MM.1S (cell line): ENCODE results near the gene WDR77.

Experiments used
- CTCF ChIP-seq: fragments of 300-600 bp; sonication (generic); IDR thresholded peaks from 2 replicates; pipeline ENCODE4 v1.5.1; 2016; ENCODE audit warnings: antibody characterized with exemption, low read length, mixed read lengths
- EZH2 ChIP-seq: fragments of 300-600 bp; sonication (generic); optimal IDR thresholded peaks from 2 replicates; pipeline ENCODE3; 2017; ENCODE audit warnings: low read depth, mild to moderate bottlenecking, antibody characterized with exemption, low read length, mixed read lengths

GRCh38 chr1:111489604-111490003 lies 40.5 kb upstream of the WDR77 start:
- TF ChIP-seq CTCF (no peak), EZH2 (no peak)
